PFSK-1 (cell line): Measurements from ENCODE around the gene HEBP1.

Experiments used
- FOXP2 ChIP-seq: optimal IDR thresholded peaks from 2 replicates; pipeline ENCODE3; 2011; ENCODE audit warnings: borderline replicate concordance, control low read depth, inconsistent platforms; ENCODE audit not compliant: insufficient read depth; ENCODE audit errors: extremely low read length, extremely low read depth
- POLR2AphosphoS5 ChIP-seq: IDR thresholded peaks from 2 replicates; pipeline ENCODE4 v1.6.1; 2012; ENCODE audit warnings: low read depth, mild to moderate bottlenecking, control low read depth, low read length, moderate library complexity
- SIN3A ChIP-seq: IDR thresholded peaks from 2 replicates; pipeline ENCODE4 v1.6.1; 2012; ENCODE audit warnings: mild to moderate bottlenecking, low read length, moderate library complexity, borderline replicate concordance; ENCODE audit not compliant: insufficient read depth
- TAF1 ChIP-seq: IDR thresholded peaks from 2 replicates; pipeline ENCODE4 v1.6.1; 2012; ENCODE audit warnings: low read length, control low read depth, borderline replicate concordance; ENCODE audit not compliant: insufficient read depth
- TF ChIP-seq, protein P1 (sequence below), 2 experiments: IDR thresholded peaks; 2 replicates each; pipeline versions ENCODE4 v1.6.1 to v1.8.0; 2011 to 2012; ENCODE audit warnings: low read depth in 2 of 2, low read length in 2 of 2, control low read depth in 1 of 2, inconsistent platforms in 1 of 2, mild to moderate bottlenecking in 1 of 2, moderate library complexity in 1 of 2; ENCODE audit not compliant: insufficient read depth in 1 of 2

The HEBP1 gene

DNA sequence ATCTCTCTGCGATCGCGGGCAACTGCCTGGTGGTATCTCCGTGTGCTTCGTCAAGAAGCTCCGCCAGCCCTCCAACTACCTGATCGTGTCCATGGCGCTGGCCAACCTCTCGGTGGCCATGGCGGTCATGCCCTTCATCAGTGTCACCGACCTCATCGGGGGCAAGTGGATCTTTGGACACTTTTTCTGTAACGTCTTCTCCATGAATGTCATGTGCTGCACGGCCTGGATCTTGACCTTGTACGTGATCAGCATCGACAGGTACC, 1.6 kb upstream of the HEBP1 start:
- TF ChIP-seq SIN3A = no peak
- TF ChIP-seq POLR2AphosphoS5 = no peak
- no peak for TF ChIP-seq FOXP2
- no peak for TF ChIP-seq TAF1
- TF ChIP-seq, protein P1, sequence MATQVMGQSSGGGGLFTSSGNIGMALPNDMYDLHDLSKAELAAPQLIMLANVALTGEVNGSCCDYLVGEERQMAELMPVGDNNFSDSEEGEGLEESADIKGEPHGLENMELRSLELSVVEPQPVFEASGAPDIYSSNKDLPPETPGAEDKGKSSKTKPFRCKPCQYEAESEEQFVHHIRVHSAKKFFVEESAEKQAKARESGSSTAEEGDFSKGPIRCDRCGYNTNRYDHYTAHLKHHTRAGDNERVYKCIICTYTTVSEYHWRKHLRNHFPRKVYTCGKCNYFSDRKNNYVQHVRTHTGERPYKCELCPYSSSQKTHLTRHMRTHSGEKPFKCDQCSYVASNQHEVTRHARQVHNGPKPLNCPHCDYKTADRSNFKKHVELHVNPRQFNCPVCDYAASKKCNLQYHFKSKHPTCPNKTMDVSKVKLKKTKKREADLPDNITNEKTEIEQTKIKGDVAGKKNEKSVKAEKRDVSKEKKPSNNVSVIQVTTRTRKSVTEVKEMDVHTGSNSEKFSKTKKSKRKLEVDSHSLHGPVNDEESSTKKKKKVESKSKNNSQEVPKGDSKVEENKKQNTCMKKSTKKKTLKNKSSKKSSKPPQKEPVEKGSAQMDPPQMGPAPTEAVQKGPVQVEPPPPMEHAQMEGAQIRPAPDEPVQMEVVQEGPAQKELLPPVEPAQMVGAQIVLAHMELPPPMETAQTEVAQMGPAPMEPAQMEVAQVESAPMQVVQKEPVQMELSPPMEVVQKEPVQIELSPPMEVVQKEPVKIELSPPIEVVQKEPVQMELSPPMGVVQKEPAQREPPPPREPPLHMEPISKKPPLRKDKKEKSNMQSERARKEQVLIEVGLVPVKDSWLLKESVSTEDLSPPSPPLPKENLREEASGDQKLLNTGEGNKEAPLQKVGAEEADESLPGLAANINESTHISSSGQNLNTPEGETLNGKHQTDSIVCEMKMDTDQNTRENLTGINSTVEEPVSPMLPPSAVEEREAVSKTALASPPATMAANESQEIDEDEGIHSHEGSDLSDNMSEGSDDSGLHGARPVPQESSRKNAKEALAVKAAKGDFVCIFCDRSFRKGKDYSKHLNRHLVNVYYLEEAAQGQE (IDR thresholded peaks at IDR 0.05; ENCODE audit: insufficient read depth in 1 of 2, low read depth in 2 of 2, low read length in 2 of 2) = no peak

DNA sequence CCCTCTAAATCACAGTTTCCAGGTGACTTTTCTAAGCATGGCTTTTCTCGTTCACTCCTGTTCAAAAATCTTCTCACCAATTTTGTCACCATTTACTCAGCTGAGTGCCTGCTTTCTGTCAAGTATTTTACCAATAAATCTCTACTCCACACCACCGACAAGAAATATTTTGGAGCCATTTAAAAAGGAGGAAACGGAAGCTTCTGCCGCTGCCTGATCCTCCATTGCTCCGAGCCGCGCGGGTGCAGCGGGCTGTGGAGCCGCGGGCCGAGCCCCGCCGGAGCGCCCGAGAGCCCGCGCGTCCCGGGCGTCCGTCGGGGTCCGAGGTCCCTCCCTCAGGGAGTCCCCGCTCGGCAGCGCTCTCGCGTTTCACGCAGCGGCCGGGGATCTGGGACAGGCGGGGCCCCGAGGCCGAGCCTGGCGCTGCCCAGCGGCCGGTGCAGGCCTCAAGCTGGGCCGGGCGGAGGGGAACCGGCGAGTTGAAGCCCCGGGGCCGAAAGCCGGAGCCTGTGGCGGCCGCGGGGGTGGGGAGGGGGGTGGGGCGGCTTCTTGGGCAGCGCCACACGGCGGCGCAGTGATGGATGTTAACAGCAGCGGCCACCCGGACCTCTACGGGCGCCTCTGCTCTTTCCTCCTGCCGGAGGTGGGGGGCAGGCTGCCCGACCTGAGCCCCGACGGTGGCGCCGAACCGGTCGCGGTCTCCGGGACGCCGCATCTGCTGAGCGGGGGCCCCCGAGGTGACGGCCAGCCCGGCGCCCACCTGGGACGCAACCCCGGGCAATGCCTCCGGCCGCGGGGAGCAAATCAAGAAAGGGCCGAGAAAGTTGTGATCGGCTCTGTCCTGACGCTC, 1.1 kb upstream of the HEBP1 start:
- TF ChIP-seq TAF1 (no peak), SIN3A (0 out of 2 replicates have a peak, but pooled peaks have one; percentile 3)

DNA sequence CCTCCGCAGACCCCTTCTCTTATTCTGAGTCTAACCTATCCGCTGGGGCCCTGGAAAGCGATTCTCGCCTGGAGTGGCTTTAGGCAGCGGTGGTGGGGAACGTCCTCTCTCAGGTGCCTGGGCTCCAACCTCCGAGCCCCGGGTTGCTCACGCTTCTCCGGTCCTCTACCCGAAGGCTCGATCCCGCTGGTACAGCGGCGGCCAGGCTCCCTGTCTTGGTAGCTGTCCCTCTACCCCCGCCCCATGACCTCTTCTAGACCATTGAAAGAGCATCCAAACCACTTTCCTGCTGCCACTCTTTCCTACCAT, 505 bp upstream of the HEBP1 start:
- no peak for TF ChIP-seq SIN3A

DNA sequence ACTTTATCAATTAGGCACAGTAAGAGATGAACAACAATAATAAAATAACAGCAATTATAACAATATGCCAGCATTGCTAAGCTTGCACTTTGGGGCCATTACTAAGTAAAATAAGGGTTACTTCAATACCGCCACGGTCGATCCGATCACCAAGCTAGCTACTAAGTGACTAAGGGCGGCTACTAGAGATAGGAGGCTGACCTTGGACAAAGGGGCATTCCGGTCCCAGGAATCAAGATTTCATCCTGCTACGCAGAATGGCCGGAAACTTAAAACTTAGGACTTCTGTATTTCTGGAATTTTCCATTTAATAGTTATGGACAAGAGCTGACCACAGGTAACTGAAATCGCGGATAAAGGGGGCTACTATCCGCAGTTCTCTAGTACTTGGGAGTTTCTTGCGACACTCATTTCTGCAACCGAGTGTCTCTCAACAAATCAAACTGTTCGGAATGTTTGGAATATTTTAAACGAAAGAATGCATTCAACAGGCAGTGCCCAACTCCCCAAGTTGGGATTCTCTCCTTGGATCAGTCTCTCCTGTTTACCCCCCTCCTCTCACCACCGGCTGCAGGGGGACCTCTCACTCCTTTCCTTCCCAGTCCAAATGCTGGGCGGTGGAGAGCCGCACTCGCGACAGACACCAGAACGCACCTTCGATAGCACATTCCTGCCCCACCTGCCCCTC, 650 bp downstream of the HEBP1 start:
- TF ChIP-seq POLR2AphosphoS5 (no peak), SIN3A (no peak)

DNA sequence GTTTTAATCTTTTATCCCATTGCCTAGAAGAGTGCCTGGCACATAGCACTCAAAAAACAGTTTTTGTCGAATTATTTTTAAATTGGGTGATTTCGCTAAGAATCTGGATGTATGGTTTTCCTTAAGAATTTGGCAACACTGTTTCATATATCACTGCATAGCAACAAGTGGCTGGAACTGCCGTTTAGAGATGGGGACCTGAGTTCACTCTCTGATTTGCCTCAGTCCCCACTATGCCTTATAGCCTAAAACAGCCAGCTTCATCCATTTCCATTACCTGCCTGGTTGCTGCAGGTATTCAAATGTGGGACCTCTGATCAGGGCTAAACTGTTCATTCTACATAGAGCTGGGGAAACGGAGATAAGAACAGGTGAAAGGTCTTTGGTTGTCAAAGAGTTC, 1.8 kb downstream of the HEBP1 start:
- TF ChIP-seq, protein P1 (IDR thresholded peaks at IDR 0.05; ENCODE audit: insufficient read depth in 1 of 2, low read depth in 2 of 2, low read length in 2 of 2) = no peak
- no peak for TF ChIP-seq TAF1
- TF ChIP-seq FOXP2 = no peak
- no peak for TF ChIP-seq POLR2AphosphoS5
- TF ChIP-seq SIN3A = no peak

DNA sequence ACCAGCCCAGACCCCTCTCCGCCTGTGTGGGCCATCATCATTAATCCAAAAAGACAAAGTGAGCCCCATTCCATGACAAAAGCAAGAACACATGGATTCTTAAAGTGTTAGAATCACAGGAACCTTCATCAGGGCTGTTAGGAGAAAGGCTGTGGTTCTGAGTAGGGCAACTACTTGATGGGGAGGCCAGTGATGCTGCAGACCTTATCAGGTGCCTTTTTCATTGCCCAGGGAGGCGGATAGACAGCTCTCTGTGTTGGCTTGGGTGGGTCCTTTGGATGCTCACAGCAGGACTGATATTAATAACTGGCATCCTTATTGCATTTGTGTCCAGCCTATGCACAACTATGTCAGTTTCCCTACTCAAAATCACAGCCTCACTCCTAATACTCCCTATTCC, 2.3 kb downstream of the HEBP1 start:
- TF ChIP-seq FOXP2 (no peak), TAF1 (no peak)

DNA sequence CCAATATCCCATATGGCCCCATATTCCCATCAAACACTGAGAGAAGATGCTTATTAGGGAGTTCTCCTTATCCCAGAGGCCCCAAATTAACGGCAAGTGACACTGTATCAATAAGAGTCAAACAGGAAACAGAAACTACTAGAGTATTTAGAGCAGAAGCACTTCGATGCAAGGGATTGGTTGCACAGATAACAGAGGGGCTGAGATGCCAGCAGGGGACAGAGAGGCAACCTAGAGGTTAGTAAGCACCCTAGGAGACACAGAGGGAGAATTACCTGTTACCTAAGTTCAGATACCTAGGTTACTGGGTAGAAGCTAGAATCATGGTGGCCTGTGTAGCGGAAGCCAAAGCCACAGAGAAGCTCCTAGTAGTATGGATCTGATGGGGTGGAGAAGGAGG, 2.9 kb downstream of the HEBP1 start:
- TF ChIP-seq POLR2AphosphoS5 = no peak
- TF ChIP-seq, protein P1 (IDR thresholded peaks at IDR 0.05; ENCODE audit: insufficient read depth in 1 of 2, low read depth in 2 of 2, low read length in 2 of 2) = no peak
- no peak for TF ChIP-seq SIN3A
- no peak for TF ChIP-seq FOXP2
- TF ChIP-seq TAF1 = no peak

DNA sequence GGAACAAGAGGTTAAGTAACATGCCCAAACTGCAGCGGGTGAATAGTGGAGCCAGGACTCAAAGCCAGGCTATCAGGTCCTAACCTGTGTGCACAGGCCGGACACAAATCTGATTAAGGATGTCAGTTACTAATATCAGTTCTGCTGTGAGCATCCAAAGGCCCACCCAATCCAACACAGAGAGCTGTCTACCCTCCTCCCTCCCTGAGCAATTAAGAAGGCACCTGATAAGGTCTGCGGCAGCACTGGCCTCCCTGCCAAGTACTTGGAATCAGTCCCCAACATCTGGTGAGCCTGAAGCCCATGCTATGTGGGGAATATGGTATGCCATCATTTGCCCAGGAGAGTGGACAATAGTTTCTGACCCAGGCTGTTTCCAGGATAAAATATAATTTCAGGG, 3.9 kb downstream of the HEBP1 start:
- no peak for TF ChIP-seq TAF1
- TF ChIP-seq POLR2AphosphoS5 = no peak
- TF ChIP-seq SIN3A = no peak
- TF ChIP-seq, protein P1 (IDR thresholded peaks at IDR 0.05; ENCODE audit: insufficient read depth in 1 of 2, low read depth in 2 of 2, low read length in 2 of 2) = no peak
- TF ChIP-seq FOXP2 = no peak
